Coronary artery (tissue), 2 donors: ENCODE results near the gene CORO7.
A peak's percentile ranks its signal among the peaks of the same experiment; 100 is the strongest.

ENCODE experiments used
- DNase-seq: peaks from one replicate; pipeline ENCODE4 v3.0.0-alpha.2; 2017; ENCODE audit warnings: low spot score
- H3K27ac ChIP-seq, 2 donors: fragments of 200-600 bp; sonication (generic); one replicate each; pipeline ENCODE4 v1.5.1; 2016 to 2019
- H3K4me3 ChIP-seq: fragments of 200-600 bp; sonication (generic); 2 replicates; pipeline ENCODE4 v1.5.1; 2016; ENCODE audit warnings: mild to moderate bottlenecking, moderate library complexity
- CTCF ChIP-seq: fragments of 200-600 bp; sonication (generic); IDR thresholded peaks from one replicate; pipeline ENCODE4 v1.5.1; 2019; ENCODE audit warnings: antibody characterized with exemption

CORO7 gene

GRCh38 chr16:4382795-4383357 lies 33.5 kb downstream of the CORO7 start:
- TF ChIP-seq CTCF, result no peak
- peak overlapping the region; percentile 92 to 98 for H3K27ac ChIP-seq
- H3K4me3 ChIP-seq, result no peak overlapping the region
- DNase-seq, result no peak

GRCh38 chr16:4381935-4382794 lies 34.2 kb downstream of the CORO7 start:
- Histone ChIP-seq H3K4me3 (peak overlapping the region; percentile 39), H3K27ac (peak overlapping the region; percentile 92 to 98)
- no peak for TF ChIP-seq CTCF
- DNase-seq, result no peak

GRCh38 chr16:4381072-4381934 lies 35.1 kb downstream of the CORO7 start:
- DNase-seq, result no peak
- H3K27ac ChIP-seq, result peak overlapping the region; percentile 92 to 98
- no peak for TF ChIP-seq CTCF
- H3K4me3 ChIP-seq, result peak overlapping the region; percentile 39

GRCh38 chr16:4380119-4381063 lies 36.0 kb downstream of the CORO7 start:
- peak overlapping the region; percentile 92 to 98 for H3K27ac ChIP-seq
- no peak for DNase-seq
- H3K4me3 ChIP-seq, result peak overlapping the region; percentile 39
- no peak for TF ChIP-seq CTCF

GRCh38 chr16:4378999-4379690 lies 37.3 kb downstream of the CORO7 start:
- DNase-seq, result no peak
- Histone ChIP-seq H3K4me3 (peak overlapping the region; percentile 95), H3K27ac (peak overlapping the region; percentile 93 to 98)
- TF ChIP-seq CTCF, result no peak
